HepG2 (cell line): ENCODE measurements around the gene PSMB11. TPM values are rescaled to one million over a fixed set of nuclear protein-coding genes. Genes with fewer than 3 reads are reported as not detected.
A peak's percentile ranks its signal among the peaks of the same experiment; 100 is the strongest.

Source experiments
- ATAC-seq: fragments of 200-7000 bp; cut with Tn5 transposase; 3 replicates; pipeline ENCODE4 v1.9.1; 2020; ENCODE audit warnings: mild to moderate bottlenecking, moderate library complexity
- BruUV-seq: library from RNA; stranded (reverse); fragments of 400-500 nt; replicated peaks from 2 replicates; lab custom pipeline; 2021; lab: Mats Ljungman, UMichigan
- CTCF ChIA-PET: fragments of 300-600 bp; formaldehyde crosslinking; extraction: SDS; loops from one replicate; lab custom pipeline; 2021; ENCODE audit warnings: low total read pairs, inconsistent platforms, low intra/inter-chr PET ratio; lab: Yijun Ruan, JAX
- POLR2A ChIA-PET: fragments of 350-600 bp; sonication (Branson Sonifier 250); formaldehyde crosslinking; loops from one replicate; lab custom pipeline; 2020; ENCODE audit warnings: antibody characterized with exemption, inconsistent platforms; lab: Yijun Ruan, JAX
- DNase-seq: peaks from one replicate; pipeline ENCODE4 v3.0.0-alpha.2; 2015; ENCODE audit warnings: low spot score
- FAIRE-seq: peaks from 3 replicates; lab custom pipeline; 2011; peaks lifted over from hg19 to GRCh38; lab: Jason Lieb, UNC
- H2AFZ ChIP-seq: one replicate; pipeline ENCODE4 v1.6.1; 2011; ENCODE audit warnings: low read length, inconsistent platforms
- H3K27ac ChIP-seq: fragments of 300-600 bp; 3 replicates; pipeline ENCODE4 v1.8.0; 2011; ENCODE audit warnings: mixed run types, mild to moderate bottlenecking, mixed read lengths, low read length, inconsistent platforms; ENCODE audit not compliant: insufficient read depth; ENCODE audit errors: extremely low read length
- H3K27me3 ChIP-seq, 2 experiments: fragments of 200-600 bp in 1 of 2; 2 replicates in 1 of 2; 3 replicates in 1 of 2; pipeline versions ENCODE4 v1.6.0 to v1.8.0; 2011; ENCODE audit warnings: low read length in 2 of 2, mild to moderate bottlenecking in 2 of 2, moderate library complexity in 2 of 2, inconsistent platforms in 1 of 2; ENCODE audit not compliant: insufficient read depth in 2 of 2, control insufficient read depth in 1 of 2
- H3K36me3 ChIP-seq, 2 experiments: fragments of 200-600 bp in 1 of 2; replicated peaks in 1 of 2; 2 replicates in 1 of 2; 3 replicates in 1 of 2; pipeline versions ENCODE4 v1.5.1 to v1.8.0; 2011; ENCODE audit warnings: low read length in 2 of 2, inconsistent platforms in 1 of 2; ENCODE audit not compliant: insufficient read depth in 2 of 2, control insufficient read depth in 1 of 2
- H3K4me1 ChIP-seq: 2 replicates; pipeline ENCODE4 v1.5.1; 2012; ENCODE audit warnings: low read length, inconsistent platforms; ENCODE audit not compliant: insufficient read depth
- H3K4me2 ChIP-seq: 2 replicates; pipeline ENCODE4 v1.6.0; 2011; ENCODE audit warnings: low read depth, low read length, inconsistent platforms
- H3K4me3 ChIP-seq, 3 experiments: fragments of 200-600 bp in 1 of 3; sonication (generic), shearing (Covaris generic) in 1 of 3; replicated peaks in 1 of 3; 2 replicates each; pipeline ENCODE4 v1.5.1; 2011 to 2016; ENCODE audit warnings: low read length in 3 of 3, inconsistent platforms in 2 of 3, low read depth in 2 of 3, mild to moderate bottlenecking in 2 of 3, control low read depth in 1 of 3, mixed read lengths in 1 of 3; ENCODE audit not compliant: insufficient read depth in 1 of 3
- H3K79me2 ChIP-seq: one replicate; pipeline ENCODE4 v1.6.1; 2011; ENCODE audit warnings: low read length, inconsistent platforms; ENCODE audit not compliant: insufficient read depth
- H3K9ac ChIP-seq: 2 replicates; pipeline ENCODE4 v1.6.0; 2011; ENCODE audit warnings: mild to moderate bottlenecking, low read depth, low read length, inconsistent platforms; ENCODE audit not compliant: insufficient read depth
- H3K9me3 ChIP-seq: 2 replicates; pipeline ENCODE4 v1.5.1; 2012; ENCODE audit warnings: mild to moderate bottlenecking, low read length
- H4K20me1 ChIP-seq: 2 replicates; pipeline ENCODE4 v1.6.0; 2011; ENCODE audit warnings: inconsistent platforms, mild to moderate bottlenecking, low read length, moderate library complexity; ENCODE audit not compliant: insufficient read depth
- CSRNP1 ChIP-seq: sonication (generic); formaldehyde crosslinking; IDR thresholded peaks from 2 replicates; pipeline ENCODE4 v1.8.1; 2023; ENCODE audit warnings: mild to moderate bottlenecking, missing genetic modification reagents
- GABPB1 ChIP-seq: IDR thresholded peaks from 2 replicates; pipeline ENCODE4 v1.6.1; 2016; ENCODE audit warnings: mild to moderate bottlenecking, missing genetic modification reagents, moderate library complexity, missing compliant biosample characterization
- PAX8 ChIP-seq: sonication (generic); formaldehyde crosslinking; IDR thresholded peaks from 2 replicates; pipeline ENCODE4 v1.8.0; 2022; ENCODE audit warnings: mild to moderate bottlenecking, missing genetic modification reagents, borderline replicate concordance
- SP5 ChIP-seq: IDR thresholded peaks from 2 replicates; pipeline ENCODE4 v1.6.1; 2016; ENCODE audit warnings: low read depth, borderline replicate concordance
- TEAD2 ChIP-seq: sonication (generic); formaldehyde crosslinking; IDR thresholded peaks from 2 replicates; pipeline ENCODE4 v1.9.0; 2021; ENCODE audit warnings: missing genetic modification reagents
- WGBS: methylation state at CpG from one replicate; pipeline ENCODE4 v1.1.6; 2017; ENCODE audit warnings: low lambda C conversion rate; 5-methylcytosine and 5-hydroxymethylcytosine counted together
- in situ Hi-C: cut with HindIII; loops from 2 replicates; pipeline ENCODE4 v1.10.0; 2017; ENCODE audit warnings: low pct_unique_long_range_greater_than_20kb; ENCODE audit not compliant: extremely low pct_ligation_motif_present
- intact Hi-C: fragments of 100-400 bp; cut with micrococcal nuclease; formaldehyde crosslinking; loops from one replicate; pipeline ENCODE4 v1.10.0; 2022; ENCODE audit not compliant: unreplicated experiment
- polyA plus RNA-seq, 8 experiments: library from polyadenylated mRNA; depleted of rRNA in 3 of 8; stranded (reverse) in 7 of 8; unstranded in 1 of 8; fragments of >200 nt; fragmentation: Illumina TruSeq in 4 of 8; extraction: Trizol in 4 of 8; gene quantifications; 2 replicates each; pipeline versions ENCODE4 v1.2.1 to v1.2.3, GENCODE V29; 2011 to 2016; ENCODE audit warnings: low read depth in 4 of 8, missing spikeins in 1 of 8, mixed read lengths in 1 of 8; ENCODE audit not compliant: insufficient read depth in 1 of 8
- total RNA-seq, 5 experiments: library from RNA; depleted of rRNA; stranded (reverse); fragments of >200 nt; fragmentation: Illumina TruSeq; extraction: Trizol; gene quantifications; 2 replicates each; pipeline ENCODE4 v1.2.3, GENCODE V29; 2016; ENCODE audit warnings: low read depth in 1 of 5
- TF ChIP-seq, protein P1 (sequence below): sonication (generic); formaldehyde crosslinking; IDR thresholded peaks from 2 replicates; pipeline ENCODE4 v1.4.0; 2020; ENCODE audit warnings: mild to moderate bottlenecking, missing genetic modification reagents

The PSMB11 gene
- total and polyA plus RNA-seq, 2 of the 13 experiments (the other 11 are each of a cell fraction or from before 2014, with no cell fraction given) = not detected

DNA sequence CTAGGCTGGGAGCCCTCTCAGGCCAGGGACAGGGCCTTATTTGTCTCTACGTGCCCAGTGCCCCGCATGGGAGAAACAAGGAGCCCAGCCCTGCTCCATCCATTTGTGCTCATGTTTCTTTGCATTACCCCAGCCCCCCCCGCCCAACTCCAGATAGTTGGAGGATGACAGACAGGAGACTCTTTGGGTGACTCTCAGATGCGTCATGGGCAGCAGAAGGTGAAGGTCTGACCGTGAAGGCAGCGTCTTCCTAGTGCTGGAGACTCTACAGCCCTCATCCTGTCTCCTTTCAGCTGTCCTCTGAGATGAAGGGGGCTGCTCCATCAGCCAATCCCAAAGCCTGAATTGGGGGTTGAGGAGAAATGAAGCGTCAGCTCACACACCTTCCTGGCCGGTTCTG lies 283 bp upstream of the PSMB11 start:
- H3K27ac ChIP-seq = no peak overlapping the region
- H3K4me2 ChIP-seq = no peak overlapping the region
- no peaks in the 10 kb centered on the region for H3K36me3 ChIP-seq
- FAIRE-seq (no peak), DNase-seq (no peak), ATAC-seq (no peak)
- in situ Hi-C loops (no loop called here), intact Hi-C loops (no loop called here)
- H3K4me1 ChIP-seq = peaks cover 23% of the 10 kb centered on the region
- ChIA-PET CTCF (no interaction called here), POLR2A (interaction anchor here (0.6 to 1.6 kb wide), 3 partner anchors 14 to 34 kb away, joined by 3 to 4 read pairs (median 3); no protein-coding TSS in a partner anchor)
- peaks cover 16 to 35% of the 10 kb centered on the region in 2 experiments for H3K27me3 ChIP-seq
- no peak overlapping the region for H3K9ac ChIP-seq
- H3K4me3 ChIP-seq = no peak overlapping the region
- BruUV-seq = no TSS peak
- no peaks in the 10 kb centered on the region for H3K79me2 ChIP-seq
- H4K20me1 ChIP-seq = no peaks in the 10 kb centered on the region
- 43% methylated on average over 8 of the region's 8 CpGs for WGBS
- TF ChIP-seq SP5 (CRISPR knock-in tag) = no peak
- TF ChIP-seq PAX8 (CRISPR knock-in tag) = 0 out of 2 replicates have a peak, but pooled peaks have one; percentile 60
- TF ChIP-seq CSRNP1 = 0 out of 2 replicates have a peak, but pooled peaks have one; percentile 7
- TF ChIP-seq TEAD2 (CRISPR knock-in tag) = no peak
- TF ChIP-seq, protein P1, sequence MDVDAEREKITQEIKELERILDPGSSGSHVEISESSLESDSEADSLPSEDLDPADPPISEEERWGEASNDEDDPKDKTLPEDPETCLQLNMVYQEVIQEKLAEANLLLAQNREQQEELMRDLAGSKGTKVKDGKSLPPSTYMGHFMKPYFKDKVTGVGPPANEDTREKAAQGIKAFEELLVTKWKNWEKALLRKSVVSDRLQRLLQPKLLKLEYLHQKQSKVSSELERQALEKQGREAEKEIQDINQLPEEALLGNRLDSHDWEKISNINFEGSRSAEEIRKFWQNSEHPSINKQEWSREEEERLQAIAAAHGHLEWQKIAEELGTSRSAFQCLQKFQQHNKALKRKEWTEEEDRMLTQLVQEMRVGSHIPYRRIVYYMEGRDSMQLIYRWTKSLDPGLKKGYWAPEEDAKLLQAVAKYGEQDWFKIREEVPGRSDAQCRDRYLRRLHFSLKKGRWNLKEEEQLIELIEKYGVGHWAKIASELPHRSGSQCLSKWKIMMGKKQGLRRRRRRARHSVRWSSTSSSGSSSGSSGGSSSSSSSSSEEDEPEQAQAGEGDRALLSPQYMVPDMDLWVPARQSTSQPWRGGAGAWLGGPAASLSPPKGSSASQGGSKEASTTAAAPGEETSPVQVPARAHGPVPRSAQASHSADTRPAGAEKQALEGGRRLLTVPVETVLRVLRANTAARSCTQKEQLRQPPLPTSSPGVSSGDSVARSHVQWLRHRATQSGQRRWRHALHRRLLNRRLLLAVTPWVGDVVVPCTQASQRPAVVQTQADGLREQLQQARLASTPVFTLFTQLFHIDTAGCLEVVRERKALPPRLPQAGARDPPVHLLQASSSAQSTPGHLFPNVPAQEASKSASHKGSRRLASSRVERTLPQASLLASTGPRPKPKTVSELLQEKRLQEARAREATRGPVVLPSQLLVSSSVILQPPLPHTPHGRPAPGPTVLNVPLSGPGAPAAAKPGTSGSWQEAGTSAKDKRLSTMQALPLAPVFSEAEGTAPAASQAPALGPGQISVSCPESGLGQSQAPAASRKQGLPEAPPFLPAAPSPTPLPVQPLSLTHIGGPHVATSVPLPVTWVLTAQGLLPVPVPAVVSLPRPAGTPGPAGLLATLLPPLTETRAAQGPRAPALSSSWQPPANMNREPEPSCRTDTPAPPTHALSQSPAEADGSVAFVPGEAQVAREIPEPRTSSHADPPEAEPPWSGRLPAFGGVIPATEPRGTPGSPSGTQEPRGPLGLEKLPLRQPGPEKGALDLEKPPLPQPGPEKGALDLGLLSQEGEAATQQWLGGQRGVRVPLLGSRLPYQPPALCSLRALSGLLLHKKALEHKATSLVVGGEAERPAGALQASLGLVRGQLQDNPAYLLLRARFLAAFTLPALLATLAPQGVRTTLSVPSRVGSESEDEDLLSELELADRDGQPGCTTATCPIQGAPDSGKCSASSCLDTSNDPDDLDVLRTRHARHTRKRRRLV (CRISPR knock-in tag) = no peak
- TF ChIP-seq GABPB1 (CRISPR knock-in tag) = no peak
- no peaks in the 10 kb centered on the region for H3K9me3 ChIP-seq
- no peak overlapping the region for H2AFZ ChIP-seq
